PC-9 (cell line): Measurements from ENCODE around the gene GP2. TPM values are rescaled to one million over a fixed set of nuclear protein-coding genes. Genes with fewer than 3 reads are reported as not detected.

Experiments
- BruUV-seq: library from RNA; stranded (reverse); fragments of 400-500 nt; replicated peaks from 2 replicates; lab custom pipeline; 2021; lab: Mats Ljungman, UMichigan
- CTCF ChIA-PET: fragments of 300-600 bp; sonication (Branson Sonifier 250); formaldehyde crosslinking; loops from one replicate; lab custom pipeline; 2022; ENCODE audit warnings: antibody characterized with exemption; lab: Charles Lee
- POLR2A ChIA-PET: fragments of 300-600 bp; sonication (Branson Sonifier 250); formaldehyde crosslinking; loops from one replicate; lab custom pipeline; 2022; ENCODE audit warnings: antibody characterized with exemption; ENCODE audit not compliant: unreplicated experiment; lab: Charles Lee
- DNase-seq, 2 experiments: peaks; one replicate each; pipeline versions ENCODE4 v3.0.0 to v3.0.0-alpha.2; 2015 to 2022; ENCODE audit warnings: mixed read lengths in 1 of 2
- H2AFZ ChIP-seq: fragments of 200-600 bp; sonication (generic); 2 replicates; pipeline ENCODE4 v1.8.1; 2017; ENCODE audit warnings: antibody characterized with exemption
- H3F3A ChIP-seq: fragments of 200-600 bp; sonication (generic); 2 replicates; pipeline ENCODE4 v1.8.1; 2017; ENCODE audit warnings: antibody characterized with exemption, mild to moderate bottlenecking, low read depth; ENCODE audit not compliant: insufficient read depth
- H3K27ac ChIP-seq: fragments of 200-600 bp; sonication (generic); 2 replicates; pipeline ENCODE4 v1.6.1; 2016; ENCODE audit warnings: mixed run types
- H3K27me3 ChIP-seq: fragments of 200-600 bp; sonication (generic); 2 replicates; pipeline ENCODE4 v1.6.1; 2016; ENCODE audit warnings: low read depth, mixed run types; ENCODE audit not compliant: insufficient read depth
- H3K36me3 ChIP-seq: fragments of 200-600 bp; sonication (generic); 2 replicates; pipeline ENCODE4 v1.6.1; 2016; ENCODE audit warnings: low read depth, mixed run types
- H3K4me1 ChIP-seq: fragments of 200-600 bp; sonication (generic); replicated peaks from 2 replicates; pipeline ENCODE4 v1.6.1; 2016; ENCODE audit warnings: mixed run types; ENCODE audit not compliant: insufficient read depth
- H3K4me2 ChIP-seq: fragments of 200-600 bp; sonication (generic); 2 replicates; pipeline ENCODE4 v1.6.1; 2017; ENCODE audit warnings: mixed run types
- H3K4me3 ChIP-seq: fragments of 200-600 bp; sonication (generic); 2 replicates; pipeline ENCODE4 v1.6.1; 2016; ENCODE audit warnings: mixed run types
- H3K79me2 ChIP-seq: fragments of 200-600 bp; sonication (generic); 2 replicates; pipeline ENCODE4 v1.6.1; 2017; ENCODE audit warnings: low read depth, mixed run types
- H3K9me2 ChIP-seq: fragments of 200-600 bp; sonication (generic); 2 replicates; pipeline ENCODE4 v1.8.1; 2017; ENCODE audit warnings: mild to moderate bottlenecking; ENCODE audit not compliant: insufficient read depth
- H3K9me3 ChIP-seq: fragments of 200-600 bp; sonication (generic); 2 replicates; pipeline ENCODE4 v1.8.1; 2016; ENCODE audit warnings: low read depth; ENCODE audit not compliant: insufficient read depth
- H4K20me1 ChIP-seq: fragments of 200-600 bp; sonication (generic); 2 replicates; pipeline ENCODE4 v1.8.1; 2017; ENCODE audit not compliant: insufficient read depth
- CTCF ChIP-seq: fragments of 200-600 bp; sonication (generic); conservative IDR thresholded peaks from 2 replicates; pipeline ENCODE4 v1.6.1; 2017; ENCODE audit warnings: mixed run types, antibody characterized with exemption, mild to moderate bottlenecking, moderate library complexity
- EZH2 ChIP-seq: fragments of 200-600 bp; sonication (generic); IDR thresholded peaks from 2 replicates; pipeline ENCODE4 v1.8.0; 2017; ENCODE audit warnings: antibody characterized with exemption, low read depth
- intact Hi-C: fragments of 100-400 bp; cut with micrococcal nuclease; formaldehyde crosslinking; loops from one replicate; pipeline ENCODE4 v1.10.0; 2022; ENCODE audit not compliant: unreplicated experiment
- total RNA-seq: library from RNA; stranded (reverse); gene quantifications from 2 replicates; pipeline ENCODE4 v1.2.3, GENCODE V29; 2021

The GP2 gene
- total RNA-seq, 1 experiment from 2014 or later: not detected

GRCh38 chr16:20291208-20292206 lies 35.8 kb downstream of the GP2 start:
- no TSS peak for BruUV-seq
- CTCF ChIA-PET: no interaction called here

GRCh38 chr16:20289571-20289970 lies 37.7 kb downstream of the GP2 start:
- no peak for DNase-seq
- H3F3A ChIP-seq: no peaks in the 10 kb centered on the region
- TF ChIP-seq CTCF: no peak
- TF ChIP-seq EZH2: no peak
- intact Hi-C loops: no loop called here
- H3K4me2 ChIP-seq: no peak overlapping the region
- no peak overlapping the region for H2AFZ ChIP-seq
- no TSS peak for BruUV-seq
- H3K4me3 ChIP-seq: no peak overlapping the region
- H4K20me1 ChIP-seq: no peaks in the 10 kb centered on the region
- H3K27me3 ChIP-seq: peaks cover 74% of the 10 kb centered on the region
- ChIA-PET CTCF (no interaction called here), POLR2A (no interaction called here)
- no peaks in the 10 kb centered on the region for H3K4me1 ChIP-seq
- no peak overlapping the region for H3K27ac ChIP-seq
- no peaks in the 10 kb centered on the region for H3K36me3 ChIP-seq
- H3K9me3 ChIP-seq: no peaks in the 10 kb centered on the region
- H3K9me2 ChIP-seq: no peaks in the 10 kb centered on the region
- no peaks in the 10 kb centered on the region for H3K79me2 ChIP-seq

More at GRCh38 chr16:20291208-20292206, 35.8 kb downstream of the GP2 start:
- Histone ChIP-seq H3K79me2 (no peaks in the 10 kb centered on the region), H2AFZ (no peak overlapping the region), H3F3A (no peaks in the 10 kb centered on the region), H3K9me2 (no peaks in the 10 kb centered on the region), H3K9me3 (no peaks in the 10 kb centered on the region), H3K4me2 (no peak overlapping the region), H3K4me1 (no peaks in the 10 kb centered on the region), H3K27ac (no peak overlapping the region), H3K27me3 (peaks cover 72% of the 10 kb centered on the region), H4K20me1 (no peaks in the 10 kb centered on the region), H3K36me3 (no peaks in the 10 kb centered on the region), H3K4me3 (no peak overlapping the region)
- POLR2A ChIA-PET: no interaction called here
- no peak for DNase-seq
- intact Hi-C loops: no loop called here
- TF ChIP-seq EZH2 (no peak), CTCF (no peak)

GRCh38 chr16:20285993-20286499 lies 41.3 kb downstream of the GP2 start:
- Histone ChIP-seq H3K27ac (no peak overlapping the region), H4K20me1 (no peaks in the 10 kb centered on the region), H2AFZ (no peak overlapping the region), H3K27me3 (peaks cover 44% of the 10 kb centered on the region), H3K9me2 (no peaks in the 10 kb centered on the region), H3F3A (no peaks in the 10 kb centered on the region), H3K4me3 (no peak overlapping the region), H3K4me1 (no peaks in the 10 kb centered on the region), H3K36me3 (no peaks in the 10 kb centered on the region), H3K79me2 (no peaks in the 10 kb centered on the region), H3K4me2 (no peak overlapping the region), H3K9me3 (no peaks in the 10 kb centered on the region)
- TF ChIP-seq CTCF: no peak
- no peak for TF ChIP-seq EZH2
- ChIA-PET CTCF (no interaction called here), POLR2A (no interaction called here)
- no TSS peak for BruUV-seq
- DNase-seq: no peak
- intact Hi-C loops: no loop called here
